Endothelial cell of umbilical vein (primary cell): ENCODE results near the gene TP53AIP1.

ENCODE experiments used
- CTCF ChIP-seq, 2 donors: IDR thresholded peaks; 1 replicate in 1 of 2; 2 replicates in 1 of 2; pipeline ENCODE4 v1.5.1; 2011; ENCODE audit warnings: low read length in 2 of 2, mild to moderate bottlenecking in 2 of 2, moderate library complexity in 2 of 2, control low read depth in 1 of 2, inconsistent platforms in 1 of 2, low read depth in 1 of 2; ENCODE audit not compliant: insufficient read depth in 1 of 2; ENCODE audit errors: extremely low read depth in 1 of 2
- EZH2 ChIP-seq: IDR thresholded peaks from 2 replicates; pipeline ENCODE4 v1.6.1; 2012; ENCODE audit warnings: borderline replicate concordance, low read depth, mild to moderate bottlenecking, moderate library complexity, low read length, inconsistent platforms; ENCODE audit not compliant: severe bottlenecking
- MAX ChIP-seq: IDR thresholded peaks from 2 replicates; pipeline ENCODE4 v1.6.1; 2011; ENCODE audit not compliant: insufficient read depth, insufficient read length
- MYC ChIP-seq: IDR thresholded peaks from one replicate; pipeline ENCODE4 v1.6.1; 2011; ENCODE audit warnings: mild to moderate bottlenecking, low read depth, low read length
- POLR2A ChIP-seq: IDR thresholded peaks from 2 replicates; pipeline ENCODE4 v1.6.1; 2012; ENCODE audit warnings: low read depth, mild to moderate bottlenecking, control low read depth, low read length
- POLR2AphosphoS5 ChIP-seq: IDR thresholded peaks from 2 replicates; pipeline ENCODE4 v1.6.1; 2012; ENCODE audit warnings: low read depth, mild to moderate bottlenecking, control low read depth, low read length, moderate library complexity; ENCODE audit not compliant: insufficient read depth

- TF ChIP-seq CTCF (IDR thresholded peaks at IDR 0.05; ENCODE audit: extremely low read depth in 1 of 2, insufficient read depth in 1 of 2, low read depth in 1 of 2, low read length in 2 of 2) = no peak
- TF ChIP-seq POLR2A = no peak
- TF ChIP-seq POLR2AphosphoS5 = peak; percentile 79
- no peak for TF ChIP-seq MAX
- TF ChIP-seq EZH2 = no peak
- no peak for TF ChIP-seq MYC
Measured at GRCh38 chr11:128964463-128964930, 21.8 kb upstream of the TP53AIP1 start.
